ENCODE data around the gene PSME2.

Gene PSME2, protein sequence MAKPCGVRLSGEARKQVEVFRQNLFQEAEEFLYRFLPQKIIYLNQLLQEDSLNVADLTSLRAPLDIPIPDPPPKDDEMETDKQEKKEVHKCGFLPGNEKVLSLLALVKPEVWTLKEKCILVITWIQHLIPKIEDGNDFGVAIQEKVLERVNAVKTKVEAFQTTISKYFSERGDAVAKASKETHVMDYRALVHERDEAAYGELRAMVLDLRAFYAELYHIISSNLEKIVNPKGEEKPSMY

DNA sequence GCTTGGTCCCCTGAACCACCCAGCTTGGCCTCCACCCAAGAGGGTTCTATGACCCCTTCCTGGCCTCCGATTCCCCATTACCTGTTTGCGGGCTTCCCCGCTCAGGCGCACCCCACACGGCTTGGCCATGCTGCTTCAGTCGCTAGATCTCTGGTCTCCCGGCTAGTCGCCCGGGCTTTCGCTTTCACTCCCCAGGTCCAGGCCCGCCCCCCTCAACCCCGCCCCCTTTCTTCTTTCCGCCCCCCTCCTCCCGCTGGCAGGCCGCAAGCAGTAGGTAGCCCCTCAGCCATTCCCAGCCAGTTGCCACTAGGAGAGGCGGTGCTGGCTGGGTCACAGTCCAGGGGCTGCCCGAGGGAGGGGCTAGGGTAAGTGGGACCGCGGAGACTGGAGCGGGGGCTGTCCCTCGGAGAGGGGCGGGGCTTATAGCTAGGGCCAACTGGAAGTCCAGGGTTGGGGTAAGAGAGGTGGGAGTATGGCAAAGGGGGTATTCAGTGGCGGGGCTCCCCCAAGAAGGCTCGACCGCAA lies at the start of gene PSME2:
TSS of gene PSME2 (minus strand) at position 158 of the 525 bp plus-strand sequence. CDS start at position 129, 29 bp downstream.
- peak; percentile 76 to 79 for DNase-seq

DNA sequence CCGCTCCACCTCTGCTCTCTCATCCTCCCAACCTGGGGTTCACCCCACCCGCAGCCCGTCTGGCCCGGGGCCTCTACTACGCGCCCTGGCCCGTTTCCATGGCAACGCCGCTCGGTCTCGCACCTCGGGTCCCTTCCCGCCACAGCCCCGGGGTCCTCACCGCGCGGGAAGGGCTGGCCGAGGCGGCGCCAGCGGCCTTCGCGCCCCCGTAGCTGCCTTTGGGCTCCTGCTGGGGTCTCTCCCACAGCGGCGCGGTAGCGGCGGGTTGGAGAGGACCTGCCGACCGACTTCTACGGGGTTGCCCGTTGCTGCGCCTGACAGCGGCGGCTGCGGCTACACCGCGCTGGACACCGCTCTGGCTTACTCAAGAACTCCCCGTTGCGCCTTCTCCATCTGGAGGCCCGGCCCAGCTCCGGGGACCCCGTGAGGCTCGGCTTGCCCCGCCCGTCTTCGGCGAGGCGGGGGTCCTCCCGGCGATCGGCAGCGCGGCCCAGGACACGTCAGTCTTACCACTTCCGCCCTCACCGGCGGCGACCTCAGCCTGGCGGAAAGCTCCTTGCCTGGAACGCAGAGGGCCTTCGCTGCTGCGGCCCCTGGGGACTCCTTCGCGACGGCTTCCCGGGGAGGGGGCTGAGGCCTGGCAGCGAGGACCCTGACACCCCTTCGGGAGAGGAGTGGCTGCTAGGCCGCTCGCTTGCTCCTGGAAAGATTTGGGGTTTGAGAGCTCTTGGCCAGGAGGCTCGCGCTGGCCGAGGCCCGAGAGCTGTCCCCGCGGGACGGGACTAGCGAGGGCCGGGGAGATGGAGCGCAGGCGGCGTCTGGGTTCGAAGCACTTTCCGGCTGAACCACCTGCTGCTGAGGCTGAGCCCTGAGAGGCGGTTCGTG lies 49.0 kb upstream of the PSME2 start, which contains the start of gene TM9SF1:
TSS of gene TM9SF1 (minus strand) at position 256 of the 885 bp plus-strand sequence. CDS start 422 bp downstream, outside the sequence.
- peak; percentile 84 to 85 for DNase-seq

DNA sequence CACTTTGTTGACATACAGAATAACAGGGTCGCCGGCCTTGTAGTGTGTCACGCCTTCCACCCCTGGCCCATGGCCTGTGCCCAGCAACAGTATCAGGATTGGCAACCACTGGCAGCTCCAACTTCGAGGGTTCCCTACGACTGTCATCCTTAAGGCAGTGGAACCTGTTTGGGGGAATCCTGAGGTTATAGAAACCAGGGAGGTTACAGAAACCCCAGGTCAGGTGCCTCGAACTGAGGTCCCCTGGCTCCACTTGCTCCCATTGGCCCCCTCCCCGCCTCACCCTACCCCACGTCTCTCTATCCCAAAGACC lies 48.4 kb upstream of the PSME2 start:
- no peak for DNase-seq

DNA sequence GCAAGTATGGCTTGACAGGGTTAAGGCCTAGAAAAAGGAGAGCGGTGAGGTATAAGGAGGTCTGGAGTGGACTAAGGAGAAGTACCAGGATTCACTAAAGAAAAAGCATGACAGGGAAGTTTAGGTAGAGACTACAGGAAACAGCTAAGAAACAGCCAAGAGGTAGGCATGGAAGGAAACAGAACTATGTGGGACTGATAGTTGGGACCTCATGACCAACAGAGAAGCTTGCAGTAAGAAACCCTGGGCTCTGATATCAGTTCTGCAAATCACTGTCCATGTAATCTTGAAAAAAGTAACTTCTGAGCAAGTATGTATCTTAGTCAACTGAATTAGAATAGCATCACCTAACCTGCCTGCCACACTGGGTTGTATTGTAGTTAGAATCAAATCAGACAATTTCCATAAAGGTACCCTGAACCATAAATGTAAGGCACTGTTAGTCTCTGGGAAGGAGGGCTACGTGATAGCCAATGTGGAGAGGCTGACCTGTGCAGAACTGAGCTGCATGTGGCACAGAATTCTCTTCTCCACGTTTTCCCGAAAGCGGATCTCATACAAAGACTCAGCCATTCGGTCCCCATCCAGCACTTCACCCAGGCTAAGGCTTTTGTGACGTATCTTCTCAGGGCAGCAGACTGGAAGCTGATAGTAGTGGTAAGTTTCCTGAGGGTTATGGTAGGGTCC lies 47.9 kb upstream of the PSME2 start:
- no peak for DNase-seq

DNA sequence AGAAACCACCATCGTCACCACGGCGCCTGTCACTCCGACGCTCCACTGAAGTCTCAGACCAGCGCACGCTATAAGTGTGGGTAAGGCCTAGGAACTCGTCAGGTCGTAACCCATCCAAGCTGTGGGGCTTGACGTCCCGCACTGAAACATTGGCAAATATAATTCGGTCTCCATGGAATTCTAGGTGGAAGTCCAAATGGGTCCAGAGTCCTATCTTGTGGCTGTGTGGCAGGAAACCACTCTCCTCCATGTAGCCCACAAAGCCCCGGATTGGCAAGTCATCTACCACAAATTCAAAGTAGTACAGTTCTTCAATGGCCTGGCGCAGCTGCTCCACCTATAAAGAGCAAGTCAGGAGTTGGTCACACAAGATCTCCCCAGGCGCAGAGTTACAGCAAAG lies 46.5 kb upstream of the PSME2 start:
- DNase-seq = no peak

DNA sequence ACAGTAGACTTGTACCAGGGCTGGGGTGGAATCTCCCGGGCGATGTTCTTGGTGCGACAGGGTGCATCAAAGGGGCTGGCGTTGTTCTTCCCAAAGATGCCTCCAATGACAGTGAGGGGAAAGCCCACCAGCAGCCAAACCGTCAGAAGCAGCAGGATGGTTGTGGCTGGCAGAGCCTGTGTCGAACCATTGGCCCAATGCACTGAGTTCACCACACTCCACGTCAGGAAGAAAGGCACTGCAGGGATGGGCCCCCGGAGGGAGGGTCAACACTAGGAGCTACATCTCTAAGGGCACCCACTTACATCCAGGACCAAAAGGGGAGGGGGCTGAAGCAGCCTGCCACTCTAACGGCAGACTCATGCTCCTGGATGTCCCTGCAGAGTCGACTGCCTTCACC lies 44.0 kb upstream of the PSME2 start:
- DNase-seq = no peak

DNA sequence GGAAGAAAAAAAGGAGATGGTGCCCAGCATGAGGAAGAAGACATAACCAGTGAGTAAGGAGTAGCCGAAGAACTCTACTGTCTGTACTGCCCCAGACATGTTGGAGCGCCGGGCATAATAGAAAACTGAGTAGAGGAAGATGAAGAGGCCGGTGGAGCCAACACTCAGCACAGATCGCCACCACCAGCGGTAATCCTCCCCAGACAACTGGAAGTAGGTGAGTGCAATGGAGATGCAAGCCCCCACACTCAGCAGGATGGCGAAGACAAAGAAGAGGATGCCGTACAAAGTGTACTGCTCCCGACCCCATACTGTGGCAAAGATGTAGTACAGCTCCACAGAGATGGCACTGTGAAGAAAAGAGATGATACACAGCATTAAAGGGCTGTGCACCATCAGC lies 43.0 kb upstream of the PSME2 start:
- DNase-seq = no peak

DNA sequence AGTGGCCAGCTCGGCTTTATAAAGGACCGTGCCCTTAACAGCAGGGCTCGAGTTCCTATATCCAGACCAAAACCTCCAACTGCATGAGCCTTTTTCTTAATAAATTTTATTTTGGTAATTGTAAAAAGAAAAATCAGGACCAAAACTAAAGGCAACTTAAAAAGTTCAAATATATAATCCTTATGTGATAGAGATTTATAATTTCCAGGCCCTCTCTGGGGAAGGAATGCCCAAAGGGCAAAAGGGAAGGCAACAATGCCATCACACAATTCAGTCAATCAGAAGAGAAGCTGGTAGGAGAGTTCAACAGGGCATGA lies 42.6 kb upstream of the PSME2 start:
- no peak for DNase-seq

DNA sequence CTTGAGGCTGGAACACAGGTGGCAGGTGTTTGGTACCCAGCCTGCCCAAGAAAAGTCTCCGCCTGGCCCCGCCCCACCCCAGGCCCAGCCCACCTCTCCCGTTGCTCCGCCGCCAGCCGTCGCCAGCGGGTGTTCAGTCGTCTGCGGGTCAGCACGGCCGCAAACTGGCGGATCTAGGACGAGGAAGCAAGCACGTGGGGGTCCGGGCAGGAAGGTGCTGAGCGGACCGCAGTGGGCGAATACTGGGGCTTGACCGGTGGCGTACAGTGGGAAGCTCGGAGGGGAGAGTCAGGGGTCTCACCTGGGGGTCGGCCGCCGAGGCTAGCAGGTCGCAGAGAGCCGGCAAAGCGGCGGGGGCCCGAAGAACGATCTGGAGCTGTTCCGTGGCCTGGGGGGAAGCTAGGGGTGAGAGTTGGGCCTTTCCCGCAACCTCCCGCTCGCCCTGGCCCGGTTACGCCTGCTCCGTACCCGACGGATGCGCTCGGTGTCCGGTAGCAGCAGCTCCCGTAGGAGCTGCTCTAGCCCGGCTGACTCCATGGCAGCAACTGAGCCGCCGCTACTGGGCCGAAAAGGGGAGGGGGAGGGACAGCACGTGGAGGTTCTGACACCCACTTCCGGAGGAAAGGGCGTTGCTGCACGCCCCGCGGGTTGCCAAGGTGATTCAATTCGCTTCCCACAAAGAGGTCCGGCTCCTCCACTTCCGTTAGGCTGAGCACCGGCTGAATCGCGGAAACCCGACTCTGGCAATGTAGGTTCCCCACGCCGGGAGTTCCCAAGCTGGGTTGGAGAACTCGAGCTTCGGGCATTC lies 42.0 kb upstream of the PSME2 start, which contains the start of gene IPO4:
TSS of gene IPO4 (minus strand) at position 566 of the 808 bp plus-strand sequence. CDS start at position 537, 29 bp downstream.
- DNase-seq = peak; percentile 90 to 96

DNA sequence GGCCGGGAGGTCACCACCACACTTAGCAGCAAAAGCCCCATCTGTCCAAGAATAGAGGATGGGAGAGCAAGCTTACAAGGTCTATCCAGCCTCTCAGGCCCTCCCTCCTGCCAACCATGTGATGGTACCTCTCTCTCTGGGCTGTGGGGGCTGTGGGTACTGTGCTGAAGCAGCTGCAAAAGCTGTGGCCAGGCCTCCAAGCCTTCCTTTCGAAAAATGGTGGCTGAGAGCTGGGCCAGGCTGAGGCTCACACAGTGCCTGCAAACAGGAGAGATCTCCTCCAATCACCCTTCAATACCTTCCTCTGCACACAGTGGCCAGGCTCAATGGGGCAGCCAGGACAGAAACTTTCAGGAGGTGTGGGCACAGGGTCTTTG lies 41.1 kb upstream of the PSME2 start:
- DNase-seq = no peak

DNA sequence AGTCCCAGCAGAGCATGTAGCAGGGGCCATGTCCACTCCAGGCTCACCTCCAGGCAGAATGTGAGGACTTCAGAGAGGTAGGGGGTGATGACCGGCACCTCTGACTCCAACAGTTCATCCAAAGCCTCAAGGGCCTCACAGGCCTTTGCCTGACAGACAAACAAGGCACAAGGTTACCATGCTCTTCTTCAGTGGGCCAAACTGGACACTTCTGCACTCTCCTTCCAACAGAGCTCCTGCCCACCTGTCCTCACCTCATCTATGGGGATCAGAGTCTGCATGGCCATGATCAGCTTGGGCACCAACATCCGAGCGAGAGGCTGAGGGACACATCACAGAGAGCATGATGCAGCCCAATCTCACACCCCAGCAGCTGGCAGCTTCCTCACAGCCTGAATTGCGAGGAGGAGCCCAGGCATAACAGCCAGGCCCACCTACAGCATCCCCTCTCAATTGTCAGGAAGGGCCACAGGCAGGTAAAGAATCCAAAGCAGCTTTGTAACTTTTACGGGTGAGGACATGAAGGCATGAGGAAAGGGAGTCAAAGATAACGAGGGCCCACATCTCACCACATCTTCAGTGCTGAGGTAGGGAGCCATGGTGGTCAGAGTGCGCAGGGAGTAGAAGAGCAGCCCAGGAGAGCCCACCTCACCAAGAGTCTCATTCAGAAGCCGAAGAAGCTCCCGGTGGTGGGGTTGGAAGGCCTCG lies 40.6 kb upstream of the PSME2 start:
- no peak for DNase-seq

DNA sequence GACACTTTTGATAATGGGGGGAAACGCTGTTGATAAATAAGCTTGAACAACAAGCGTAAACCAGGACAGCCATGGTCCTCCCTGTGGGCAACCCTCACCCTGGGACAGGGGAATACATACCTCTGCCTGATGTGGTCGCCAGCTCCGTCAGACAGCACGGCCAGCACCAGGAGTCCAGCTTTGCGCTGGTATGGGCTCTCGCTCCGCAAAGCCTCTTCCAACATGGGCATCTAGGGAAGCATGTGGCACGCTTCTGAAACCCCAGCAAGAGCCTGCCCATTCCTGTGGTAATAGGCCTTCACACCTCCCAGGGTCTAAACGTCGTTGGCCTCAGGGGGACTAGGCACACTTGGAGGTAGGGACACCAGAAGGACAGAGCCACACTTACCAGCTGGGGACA lies 39.3 kb upstream of the PSME2 start:
- DNase-seq = no peak

DNA sequence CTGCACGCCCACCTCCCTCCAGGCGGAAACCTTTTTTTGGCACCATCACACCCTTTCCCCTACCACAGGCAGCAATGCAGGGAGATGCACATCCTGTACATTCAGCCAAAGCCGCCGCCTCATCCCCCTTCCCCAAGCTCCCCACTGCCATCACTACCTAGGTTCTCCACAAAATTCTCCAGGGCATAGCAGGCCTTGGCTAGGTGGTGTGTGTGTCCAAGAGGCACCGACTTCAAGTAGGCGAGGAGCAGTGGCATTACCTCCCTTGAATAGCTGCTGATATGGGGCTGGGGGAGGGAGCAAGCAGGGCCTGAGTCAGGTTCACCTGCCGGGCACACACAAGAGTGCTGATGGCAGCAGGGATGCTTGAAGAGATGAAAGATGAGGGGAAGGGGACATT lies 38.6 kb upstream of the PSME2 start:
- DNase-seq = no peak

DNA sequence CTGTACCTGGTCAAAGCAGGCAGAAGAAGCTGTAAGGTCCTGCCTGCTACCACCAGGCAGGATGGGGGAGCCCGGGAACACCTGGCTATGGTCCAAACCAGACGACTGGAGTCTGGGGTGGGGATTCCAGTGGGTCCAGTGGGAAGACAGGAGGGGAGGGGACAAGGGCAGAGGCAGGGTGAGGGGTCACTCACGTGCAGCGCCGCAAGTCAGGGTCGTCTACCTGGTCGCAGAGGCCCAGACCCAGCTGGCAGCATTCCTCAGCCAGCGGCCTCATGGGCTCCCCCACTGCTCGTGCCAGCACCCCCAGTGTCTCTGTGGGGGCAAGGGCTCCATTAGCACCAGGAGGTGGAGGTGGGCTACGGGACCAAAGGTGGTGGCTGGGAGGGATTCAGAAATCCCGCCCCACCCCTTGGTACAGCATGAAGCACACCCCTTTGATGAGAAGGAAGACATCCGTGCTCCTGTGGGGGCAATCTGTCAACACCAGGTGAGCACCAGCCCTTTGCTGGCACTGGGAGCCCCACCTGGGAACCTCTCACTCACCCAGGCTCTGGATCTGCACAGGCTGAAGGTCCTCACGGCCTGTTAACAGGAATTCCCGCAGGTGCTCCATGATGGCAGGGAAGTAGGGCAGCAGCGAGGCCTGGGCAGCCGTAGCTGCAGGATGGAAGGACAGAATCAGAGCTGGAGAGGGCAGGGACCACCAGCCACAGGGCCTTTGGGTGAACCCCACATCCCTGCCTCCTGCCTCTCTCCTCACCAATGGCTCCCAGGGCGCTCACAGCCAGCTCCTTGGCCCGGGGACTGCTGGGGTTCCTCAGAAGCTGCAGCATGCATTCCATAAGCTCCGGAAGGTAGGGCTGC lies 37.9 kb upstream of the PSME2 start:
- DNase-seq = no peak

DNA sequence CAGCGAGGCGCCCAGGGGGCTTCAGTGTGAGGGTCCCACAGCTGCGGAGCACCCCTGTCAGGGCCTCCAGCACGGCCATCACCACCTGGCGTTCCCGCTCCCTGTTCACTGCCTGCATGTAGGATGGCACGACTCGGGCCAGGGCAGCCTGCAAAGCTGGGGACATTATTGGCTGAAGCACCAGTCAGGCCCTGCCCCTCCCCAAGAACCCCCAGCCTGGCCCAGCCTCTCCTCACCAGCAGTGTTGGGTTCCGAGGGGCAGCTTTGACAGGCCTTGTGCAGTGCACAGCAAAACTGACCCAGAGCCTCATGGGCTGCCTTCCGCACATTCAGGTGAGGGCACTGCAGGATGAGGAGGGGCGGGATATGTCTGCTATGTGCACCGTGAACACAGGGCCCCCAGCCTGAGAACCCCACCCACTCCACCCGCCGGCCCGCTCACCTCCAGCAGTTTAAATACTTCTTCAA lies 36.6 kb upstream of the PSME2 start:
- DNase-seq = no peak

DNA sequence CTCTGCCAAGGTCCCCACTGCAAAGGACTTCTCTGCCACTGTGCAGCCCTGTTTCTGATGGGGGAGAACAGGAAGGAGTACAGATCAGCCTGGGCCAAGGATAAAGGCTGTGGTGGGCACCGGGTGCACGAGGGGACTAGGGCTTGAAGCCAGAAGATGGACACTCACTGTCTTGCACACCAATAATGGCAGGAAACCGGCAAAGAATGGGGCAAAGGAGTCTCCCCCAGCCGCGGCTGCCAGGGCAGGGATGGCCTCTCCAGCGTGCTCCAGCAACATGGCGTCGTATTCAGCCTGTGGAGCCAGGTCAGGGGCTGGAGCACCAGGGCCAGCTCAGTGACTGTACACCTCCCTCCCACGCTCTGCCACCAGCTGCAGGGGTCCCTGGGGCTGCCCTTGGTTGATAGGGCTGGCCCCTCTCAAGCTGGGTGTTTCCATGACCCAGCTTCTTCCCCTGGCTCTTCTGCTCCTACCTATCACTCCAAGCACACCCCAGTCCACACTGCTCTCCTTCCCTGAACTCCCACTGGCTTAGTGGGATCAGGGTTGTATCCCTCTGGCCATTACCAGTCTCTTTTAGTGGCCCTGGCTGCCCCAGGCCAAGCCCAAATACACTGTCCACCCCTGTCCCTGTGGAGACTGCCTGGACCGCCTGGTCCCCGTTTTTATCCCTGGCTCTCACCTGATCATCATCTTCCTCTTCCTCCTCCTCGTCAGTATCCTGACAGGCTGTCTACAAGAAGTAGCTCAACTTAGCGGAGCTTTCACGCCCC lies 35.9 kb upstream of the PSME2 start:
- DNase-seq = no peak

DNA sequence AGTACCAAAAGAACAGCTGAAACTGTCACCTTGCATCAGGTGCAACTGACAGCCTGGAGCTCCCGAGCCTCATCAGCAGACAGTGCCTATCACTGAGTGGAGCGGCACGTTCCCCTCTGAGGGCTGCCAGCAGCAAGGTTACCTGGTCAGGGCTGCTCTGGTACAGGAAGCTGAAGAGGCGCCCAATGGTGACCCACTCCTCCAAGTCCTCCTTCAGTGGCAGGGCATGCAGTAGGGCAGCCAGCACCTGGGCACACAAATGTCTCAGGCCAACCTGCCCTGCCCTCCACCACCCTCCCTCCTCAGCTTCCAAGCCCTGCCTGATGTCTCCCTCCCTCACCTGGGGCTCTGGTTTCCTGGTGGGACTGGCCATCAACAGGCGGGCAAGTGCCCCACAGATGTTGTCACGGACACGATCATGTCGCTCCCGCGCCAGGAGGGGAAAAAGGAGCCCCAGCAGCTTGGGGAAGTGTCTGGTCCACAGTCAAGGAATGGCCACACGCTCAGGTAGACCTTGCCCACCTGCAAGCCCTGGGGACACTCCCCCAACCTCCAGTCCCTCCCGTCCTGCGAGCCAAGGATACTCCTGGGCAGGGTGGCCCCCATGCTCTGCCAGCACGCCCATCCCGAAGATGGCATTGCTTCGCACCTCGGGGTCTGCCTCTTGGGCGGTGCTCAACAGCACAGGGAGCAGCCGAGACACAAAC lies 35.1 kb upstream of the PSME2 start:
- no peak for DNase-seq

DNA sequence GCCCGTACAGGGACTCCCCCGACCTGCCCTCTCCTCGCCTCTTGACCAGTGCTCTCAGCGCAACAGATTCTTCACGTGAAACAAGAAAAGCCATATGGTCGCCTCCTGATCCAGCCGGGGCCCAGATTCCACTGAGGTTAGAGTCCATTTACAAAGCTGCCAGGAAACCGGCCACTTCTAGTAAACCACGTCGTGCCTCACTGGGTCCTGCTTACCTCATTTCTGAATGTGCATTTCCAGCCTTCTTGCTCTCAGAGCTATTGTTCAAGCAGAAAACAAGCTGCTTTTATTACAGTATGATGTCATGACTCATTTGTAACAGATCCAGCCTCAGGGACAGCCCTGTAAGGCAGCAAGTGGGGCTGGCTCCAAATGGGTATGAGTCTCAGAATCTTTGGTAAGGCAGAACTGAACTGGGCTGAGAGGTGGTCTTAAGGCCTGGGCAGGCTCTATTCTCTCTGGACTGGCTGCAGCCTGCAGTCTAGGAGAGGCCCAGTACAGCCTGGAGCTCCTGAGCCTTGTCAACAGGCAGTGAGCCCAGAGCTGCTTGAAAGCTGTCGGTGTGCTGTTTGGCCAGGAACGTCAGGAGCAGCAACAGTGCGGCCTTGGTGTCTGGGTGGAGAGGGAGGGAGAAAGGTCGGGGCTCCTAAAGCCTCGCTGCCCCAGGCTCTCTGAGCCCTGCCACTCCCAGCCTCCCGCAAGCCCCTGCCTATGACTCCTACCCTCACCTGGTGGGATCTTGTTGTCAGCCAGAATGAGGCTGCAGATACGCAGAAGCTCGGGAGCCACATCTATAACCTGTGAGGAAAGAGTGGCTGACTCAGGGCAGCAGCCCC lies 33.8 kb upstream of the PSME2 start:
- DNase-seq = no peak
